ENCODE results near the gene SPTBN1. TPM values are rescaled to one million over a fixed set of nuclear protein-coding genes. Genes with fewer than 3 reads are reported as not detected.

Gene SPTBN1
- total and polyA plus RNA-seq, 2 of the 13 experiments (the other 11 are each of a cell fraction or from before 2014, with no cell fraction given) = 123 to 299 TPM

DNA sequence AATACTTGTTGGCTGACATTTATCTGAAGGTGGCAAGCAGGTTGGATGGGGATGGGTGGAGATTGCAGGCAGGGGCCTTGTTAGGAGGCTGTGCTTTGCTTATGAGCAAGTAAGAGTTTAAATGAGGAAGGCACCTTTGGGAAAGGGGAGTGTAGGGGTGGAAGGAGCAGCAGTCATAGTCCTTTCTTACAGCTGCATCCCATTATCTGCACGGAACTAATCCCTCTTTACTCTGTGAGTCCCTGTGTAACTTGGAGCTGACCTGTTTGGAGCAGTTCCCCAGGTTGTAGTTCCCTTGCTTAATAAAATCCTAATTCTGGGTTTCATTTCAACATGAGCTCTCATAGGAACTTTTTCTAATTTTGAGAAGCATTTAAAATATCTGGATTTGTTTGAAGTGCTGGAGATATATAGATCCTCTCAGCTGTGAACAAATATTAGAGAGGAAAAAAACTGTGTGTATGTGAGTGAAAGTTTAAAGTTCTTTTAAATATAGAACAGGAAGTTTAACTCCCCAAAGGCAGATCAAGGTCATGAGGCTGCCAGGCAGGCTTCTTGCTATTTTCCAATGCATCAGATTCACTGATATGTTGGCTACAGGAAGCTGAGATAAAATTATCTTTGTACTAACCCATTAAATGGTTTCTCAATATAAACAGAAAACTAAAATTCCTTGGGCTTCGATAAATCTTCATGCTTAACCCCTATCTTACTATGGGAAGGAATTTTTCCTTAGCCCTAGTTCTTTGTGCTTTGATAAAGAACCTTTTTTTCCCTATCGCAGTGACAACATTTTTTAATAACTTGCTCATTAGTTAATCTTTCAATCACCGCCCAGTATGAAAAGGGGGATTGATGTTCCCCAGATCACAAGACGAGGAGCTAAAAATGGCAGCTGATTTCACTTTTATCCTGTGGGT is 162.8 kb downstream of the SPTBN1 start (continued):
- TF ChIP-seq XRCC5 (optimal IDR thresholded peaks at IDR 0.05; ENCODE audit: low read length) = no peak
- TF ChIP-seq SNRNP70 (IDR thresholded peaks at IDR 0.05; ENCODE audit: low read depth, low read length) = no peak
- TF ChIP-seq, protein P1, sequence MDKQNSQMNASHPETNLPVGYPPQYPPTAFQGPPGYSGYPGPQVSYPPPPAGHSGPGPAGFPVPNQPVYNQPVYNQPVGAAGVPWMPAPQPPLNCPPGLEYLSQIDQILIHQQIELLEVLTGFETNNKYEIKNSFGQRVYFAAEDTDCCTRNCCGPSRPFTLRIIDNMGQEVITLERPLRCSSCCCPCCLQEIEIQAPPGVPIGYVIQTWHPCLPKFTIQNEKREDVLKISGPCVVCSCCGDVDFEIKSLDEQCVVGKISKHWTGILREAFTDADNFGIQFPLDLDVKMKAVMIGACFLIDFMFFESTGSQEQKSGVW (CRISPR knock-in tag; IDR thresholded peaks at IDR 0.05; ENCODE audit: borderline replicate concordance) = no peak
- no peak for TF ChIP-seq REL (CRISPR knock-in tag; conservative IDR thresholded peaks at IDR 0.05)
- TF ChIP-seq GZF1 (CRISPR knock-in tag; IDR thresholded peaks at IDR 0.05) = no peak
- TF ChIP-seq SRSF9 (IDR thresholded peaks at IDR 0.05; ENCODE audit: borderline replicate concordance, insufficient read depth, low read depth, low read length, poor library complexity, severe bottlenecking) = no peak
- TF ChIP-seq TMF1 (CRISPR knock-in tag; IDR thresholded peaks at IDR 0.05; ENCODE audit: low read depth) = no peak
- TF ChIP-seq CAMTA2 (CRISPR knock-in tag; IDR thresholded peaks at IDR 0.05; ENCODE audit: borderline replicate concordance) = no peak
- no peak for TF ChIP-seq CBX1 (IDR thresholded peaks at IDR 0.05; ENCODE audit: low read depth)
- no peak for TF ChIP-seq ZNF703 (CRISPR knock-in tag; IDR thresholded peaks at IDR 0.05; ENCODE audit: borderline replicate concordance)
- TF ChIP-seq KMT2B (CRISPR knock-in tag; IDR thresholded peaks at IDR 0.05) = no peak
- TF ChIP-seq KDM5A (IDR thresholded peaks at IDR 0.05; ENCODE audit: borderline replicate concordance, low read length) = no peak
- TF ChIP-seq, protein P2, sequence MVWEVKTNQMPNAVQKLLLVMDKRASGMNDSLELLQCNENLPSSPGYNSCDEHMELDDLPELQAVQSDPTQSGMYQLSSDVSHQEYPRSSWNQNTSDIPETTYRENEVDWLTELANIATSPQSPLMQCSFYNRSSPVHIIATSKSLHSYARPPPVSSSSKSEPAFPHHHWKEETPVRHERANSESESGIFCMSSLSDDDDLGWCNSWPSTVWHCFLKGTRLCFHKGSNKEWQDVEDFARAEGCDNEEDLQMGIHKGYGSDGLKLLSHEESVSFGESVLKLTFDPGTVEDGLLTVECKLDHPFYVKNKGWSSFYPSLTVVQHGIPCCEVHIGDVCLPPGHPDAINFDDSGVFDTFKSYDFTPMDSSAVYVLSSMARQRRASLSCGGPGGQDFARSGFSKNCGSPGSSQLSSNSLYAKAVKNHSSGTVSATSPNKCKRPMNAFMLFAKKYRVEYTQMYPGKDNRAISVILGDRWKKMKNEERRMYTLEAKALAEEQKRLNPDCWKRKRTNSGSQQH (CRISPR knock-in tag; IDR thresholded peaks at IDR 0.05; ENCODE audit: low read depth) = no peak
- no peak for TF ChIP-seq KDM1A (CRISPR knock-in tag; IDR thresholded peaks at IDR 0.05)
- TF ChIP-seq ZNF569 (CRISPR knock-in tag; IDR thresholded peaks at IDR 0.05; ENCODE audit: borderline replicate concordance) = no peak
- no peak for TF ChIP-seq ZNF431 (CRISPR knock-in tag; IDR thresholded peaks at IDR 0.05; ENCODE audit: borderline replicate concordance, low read depth)
- TF ChIP-seq SP4 (CRISPR knock-in tag; IDR thresholded peaks at IDR 0.05) = no peak
- TF ChIP-seq KLF6 (CRISPR knock-in tag; IDR thresholded peaks at IDR 0.05) = no peak
- no peak for TF ChIP-seq TRIM24 (CRISPR knock-in tag; IDR thresholded peaks at IDR 0.05)
- TF ChIP-seq TGIF2 (CRISPR knock-in tag; IDR thresholded peaks at IDR 0.05) = no peak
- TF ChIP-seq, protein P3, sequence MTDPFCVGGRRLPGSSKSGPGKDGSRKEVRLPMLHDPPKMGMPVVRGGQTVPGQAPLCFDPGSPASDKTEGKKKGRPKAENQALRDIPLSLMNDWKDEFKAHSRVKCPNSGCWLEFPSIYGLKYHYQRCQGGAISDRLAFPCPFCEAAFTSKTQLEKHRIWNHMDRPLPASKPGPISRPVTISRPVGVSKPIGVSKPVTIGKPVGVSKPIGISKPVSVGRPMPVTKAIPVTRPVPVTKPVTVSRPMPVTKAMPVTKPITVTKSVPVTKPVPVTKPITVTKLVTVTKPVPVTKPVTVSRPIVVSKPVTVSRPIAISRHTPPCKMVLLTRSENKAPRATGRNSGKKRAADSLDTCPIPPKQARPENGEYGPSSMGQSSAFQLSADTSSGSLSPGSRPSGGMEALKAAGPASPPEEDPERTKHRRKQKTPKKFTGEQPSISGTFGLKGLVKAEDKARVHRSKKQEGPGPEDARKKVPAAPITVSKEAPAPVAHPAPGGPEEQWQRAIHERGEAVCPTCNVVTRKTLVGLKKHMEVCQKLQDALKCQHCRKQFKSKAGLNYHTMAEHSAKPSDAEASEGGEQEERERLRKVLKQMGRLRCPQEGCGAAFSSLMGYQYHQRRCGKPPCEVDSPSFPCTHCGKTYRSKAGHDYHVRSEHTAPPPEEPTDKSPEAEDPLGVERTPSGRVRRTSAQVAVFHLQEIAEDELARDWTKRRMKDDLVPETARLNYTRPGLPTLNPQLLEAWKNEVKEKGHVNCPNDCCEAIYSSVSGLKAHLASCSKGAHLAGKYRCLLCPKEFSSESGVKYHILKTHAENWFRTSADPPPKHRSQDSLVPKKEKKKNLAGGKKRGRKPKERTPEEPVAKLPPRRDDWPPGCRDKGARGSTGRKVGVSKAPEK (CRISPR knock-in tag; IDR thresholded peaks at IDR 0.05; ENCODE audit: borderline replicate concordance) = no peak
- no peak for TF ChIP-seq FOXO4 (CRISPR knock-in tag; conservative IDR thresholded peaks at IDR 0.05)
- TF ChIP-seq ATAD3A (CRISPR knock-in tag; IDR thresholded peaks at IDR 0.05) = no peak
- peak; percentile 53; the same call in 1 of the 2 replicates for TF ChIP-seq TCF7 (IDR thresholded peaks at IDR 0.05; ENCODE audit: low read depth)
